ENCODE measurements around the gene HTR5A. TPM values are rescaled to one million over a fixed set of nuclear protein-coding genes. Genes with fewer than 3 reads are reported as not detected.

The HTR5A gene
- total RNA-seq, 3 donors from 2014 or later, result not detected

DNA sequence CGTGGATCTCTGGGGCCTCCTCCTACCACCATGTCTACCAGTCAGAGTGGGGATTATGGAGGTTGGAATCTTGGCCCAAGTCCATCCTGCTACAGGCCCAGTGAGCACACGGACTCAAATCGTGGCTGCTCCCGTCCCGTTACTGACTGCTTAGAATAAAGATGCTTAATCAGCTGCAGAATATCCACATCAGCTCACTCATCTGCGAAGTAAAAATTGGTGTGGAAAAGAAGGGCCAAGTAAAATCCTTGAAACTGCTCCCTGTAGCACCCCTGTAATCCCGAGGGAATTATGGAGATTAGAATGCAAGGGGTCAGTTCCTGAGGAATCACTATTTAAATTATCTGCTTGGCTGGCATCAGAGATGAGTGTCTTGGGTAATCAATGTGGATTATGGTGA lies 13.0 kb upstream of the HTR5A start:
- Histone ChIP-seq H3K36me3 (ENCODE audit: low read depth) (no peaks in the 10 kb centered on the region), H3K4me1 (ENCODE audit: low read depth) (no peaks in the 10 kb centered on the region), H3K9me3 (no peaks in the 10 kb centered on the region), H3K4me3 (no peak overlapping the region)
- intact Hi-C loops (cut with DNase I, micrococcal nuclease), result no loop called here
- ATAC-seq (no peak), DNase-seq (no peak)
- TF ChIP-seq, protein P1, sequence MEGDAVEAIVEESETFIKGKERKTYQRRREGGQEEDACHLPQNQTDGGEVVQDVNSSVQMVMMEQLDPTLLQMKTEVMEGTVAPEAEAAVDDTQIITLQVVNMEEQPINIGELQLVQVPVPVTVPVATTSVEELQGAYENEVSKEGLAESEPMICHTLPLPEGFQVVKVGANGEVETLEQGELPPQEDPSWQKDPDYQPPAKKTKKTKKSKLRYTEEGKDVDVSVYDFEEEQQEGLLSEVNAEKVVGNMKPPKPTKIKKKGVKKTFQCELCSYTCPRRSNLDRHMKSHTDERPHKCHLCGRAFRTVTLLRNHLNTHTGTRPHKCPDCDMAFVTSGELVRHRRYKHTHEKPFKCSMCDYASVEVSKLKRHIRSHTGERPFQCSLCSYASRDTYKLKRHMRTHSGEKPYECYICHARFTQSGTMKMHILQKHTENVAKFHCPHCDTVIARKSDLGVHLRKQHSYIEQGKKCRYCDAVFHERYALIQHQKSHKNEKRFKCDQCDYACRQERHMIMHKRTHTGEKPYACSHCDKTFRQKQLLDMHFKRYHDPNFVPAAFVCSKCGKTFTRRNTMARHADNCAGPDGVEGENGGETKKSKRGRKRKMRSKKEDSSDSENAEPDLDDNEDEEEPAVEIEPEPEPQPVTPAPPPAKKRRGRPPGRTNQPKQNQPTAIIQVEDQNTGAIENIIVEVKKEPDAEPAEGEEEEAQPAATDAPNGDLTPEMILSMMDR (IDR thresholded peaks at IDR 0.05), result no peak

DNA sequence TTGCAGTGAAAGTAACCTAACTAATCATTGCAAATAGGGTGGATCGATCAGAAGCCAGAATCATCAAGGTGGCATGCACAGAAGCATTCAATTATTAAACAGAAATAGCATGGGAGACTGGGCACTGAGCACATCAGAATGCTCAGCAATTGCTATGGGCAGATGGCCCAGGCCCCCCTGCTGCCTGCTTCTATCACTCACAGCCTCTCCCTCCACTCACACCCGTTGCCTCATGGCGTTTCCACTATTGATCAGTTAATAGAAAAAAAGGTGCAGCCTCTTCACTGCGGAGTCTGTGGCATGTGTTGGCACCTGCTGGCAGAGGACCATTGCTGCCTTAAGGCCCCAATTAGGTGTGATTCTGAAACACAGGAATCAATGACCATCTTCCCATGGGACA lies 11.2 kb upstream of the HTR5A start:
- H3K4me3 ChIP-seq, result no peak overlapping the region
- no peak for ATAC-seq
- TF ChIP-seq, protein P1 (IDR thresholded peaks at IDR 0.05), result no peak
- H3K9me3 ChIP-seq, result no peaks in the 10 kb centered on the region
- H3K4me1 ChIP-seq (ENCODE audit: low read depth), result no peaks in the 10 kb centered on the region
- DNase-seq, result no peak
- intact Hi-C loops (cut with DNase I, micrococcal nuclease), result no loop called here
- no peaks in the 10 kb centered on the region for H3K36me3 ChIP-seq (ENCODE audit: low read depth)

DNA sequence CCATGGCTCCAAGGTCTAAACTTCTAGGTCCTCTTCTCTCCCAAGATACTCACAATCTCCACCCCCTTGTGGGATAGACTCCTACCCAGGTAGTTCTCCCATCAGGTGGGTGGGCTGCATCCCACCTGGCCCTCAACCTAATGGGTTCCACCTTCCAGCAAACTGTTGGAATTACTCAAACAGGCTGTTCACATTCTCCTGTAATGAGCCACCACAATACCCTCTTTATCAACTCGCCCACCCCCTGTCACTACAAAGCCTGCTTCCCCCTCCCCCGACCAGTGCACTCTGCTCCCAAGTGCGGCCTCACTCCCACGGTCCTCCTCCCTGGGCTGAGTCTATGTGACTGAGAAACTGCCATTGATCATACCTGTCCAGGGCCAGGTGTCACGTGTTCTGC lies 10.4 kb upstream of the HTR5A start:
- Histone ChIP-seq H3K36me3 (ENCODE audit: low read depth) (no peaks in the 10 kb centered on the region), H3K9me3 (no peaks in the 10 kb centered on the region), H3K4me3 (no peak overlapping the region), H3K4me1 (ENCODE audit: low read depth) (no peaks in the 10 kb centered on the region)
- TF ChIP-seq, protein P1 (IDR thresholded peaks at IDR 0.05), result no peak
- ATAC-seq (no peak), DNase-seq (no peak)
- intact Hi-C loops (cut with DNase I, micrococcal nuclease), result no loop called here

DNA sequence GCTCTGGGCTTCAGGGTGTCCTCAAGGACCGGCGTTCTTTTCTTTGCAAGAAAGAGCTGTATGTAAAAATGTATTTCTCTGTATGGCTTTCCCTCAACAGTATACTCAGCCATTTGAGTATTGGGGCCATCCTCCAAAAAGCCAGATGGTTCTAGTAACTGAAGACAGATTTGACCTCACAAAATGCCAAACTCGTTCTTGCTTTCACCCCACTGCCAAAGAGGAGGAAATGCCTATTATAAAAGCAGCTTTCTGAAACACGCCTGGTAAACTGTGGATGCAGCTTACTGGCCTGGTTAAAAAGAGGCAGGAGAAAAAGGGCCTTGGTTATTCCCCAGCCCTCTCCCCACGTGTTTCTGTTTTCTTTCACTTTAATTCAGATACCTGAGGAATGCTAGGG lies 7.7 kb upstream of the HTR5A start:
- H3K36me3 ChIP-seq (ENCODE audit: low read depth), result no peaks in the 10 kb centered on the region
- TF ChIP-seq, protein P1 (IDR thresholded peaks at IDR 0.05), result no peak
- ATAC-seq (no peak), DNase-seq (no peak)
- no peaks in the 10 kb centered on the region for H3K9me3 ChIP-seq
- no peak overlapping the region for H3K4me3 ChIP-seq
- intact Hi-C loops (cut with DNase I, micrococcal nuclease), result no loop called here
- H3K4me1 ChIP-seq (ENCODE audit: low read depth), result no peaks in the 10 kb centered on the region

DNA sequence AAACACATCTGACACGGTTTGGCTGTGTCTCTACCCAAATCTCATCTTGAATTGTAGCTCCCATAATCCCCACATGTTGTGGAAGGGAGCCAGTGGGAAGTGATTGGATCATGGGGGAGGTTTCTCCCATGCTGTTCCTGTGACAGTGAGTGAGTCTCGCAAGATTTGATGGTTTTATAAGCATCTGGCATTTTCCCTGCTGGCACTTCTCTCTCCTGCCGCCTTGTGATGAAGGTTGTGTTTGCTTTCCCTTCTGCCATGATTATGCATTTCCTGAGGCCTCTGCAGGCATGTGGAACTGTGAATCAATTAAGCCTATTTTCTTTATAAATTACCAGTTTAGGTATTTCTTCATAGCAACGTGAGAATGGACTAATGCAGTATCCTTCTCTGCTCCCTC lies 5.9 kb upstream of the HTR5A start:
- TF ChIP-seq, protein P1 (IDR thresholded peaks at IDR 0.05), result no peak
- Histone ChIP-seq H3K4me3 (no peak overlapping the region), H3K4me1 (ENCODE audit: low read depth) (no peaks in the 10 kb centered on the region), H3K36me3 (ENCODE audit: low read depth) (no peaks in the 10 kb centered on the region), H3K9me3 (no peaks in the 10 kb centered on the region)
- no peak for ATAC-seq
- no peak for DNase-seq
- intact Hi-C loops (cut with DNase I, micrococcal nuclease), result no loop called here

DNA sequence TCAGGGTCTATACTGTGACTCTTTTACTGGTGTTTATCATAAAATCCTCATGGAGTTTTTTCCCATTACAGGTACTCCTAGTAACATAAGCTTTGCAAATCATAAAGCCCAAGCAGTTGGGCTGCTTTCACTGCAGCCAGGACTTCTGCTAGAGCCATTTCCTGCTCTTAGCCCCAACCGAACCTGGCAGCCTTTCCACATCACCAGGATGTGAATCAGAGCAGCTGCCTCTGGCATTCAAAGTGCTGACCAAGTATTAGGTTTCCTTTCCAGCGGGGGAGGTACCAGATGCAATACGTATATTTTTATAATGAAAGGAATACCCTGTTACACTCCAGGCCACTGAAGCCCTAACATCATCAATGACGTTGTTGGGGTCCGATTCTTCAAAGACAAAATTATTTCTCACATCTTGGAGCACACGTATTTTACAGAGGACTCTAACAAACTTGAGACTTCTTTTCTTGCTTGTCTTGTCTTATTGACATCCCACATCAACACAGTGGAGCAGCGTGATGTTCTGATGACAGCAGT lies 3.6 kb upstream of the HTR5A start:
- H3K4me1 ChIP-seq (ENCODE audit: low read depth), result no peaks in the 10 kb centered on the region
- H3K9me3 ChIP-seq, result no peaks in the 10 kb centered on the region
- DNase-seq, result no peak
- intact Hi-C loops (cut with DNase I, micrococcal nuclease), result no loop called here
- TF ChIP-seq, protein P1 (IDR thresholded peaks at IDR 0.05), result no peak
- H3K4me3 ChIP-seq, result no peak overlapping the region
- ATAC-seq, result no peak
- no peaks in the 10 kb centered on the region for H3K36me3 ChIP-seq (ENCODE audit: low read depth)

All from mucosa of descending colon (tissue), 3 donors.